SK-N-SH (cell line): ENCODE data around the gene NTNG1.
"Not testable (repeated sequence)": the region's sequence is repeated elsewhere in the genome, so short reads cannot be mapped to it uniquely, and the experiment has no call there.

Experiments used
- CTCF ChIP-seq: fragments of 200-600 bp; sonication (generic); IDR thresholded peaks from 2 replicates; pipeline ENCODE4 v1.6.1; 2017; ENCODE audit warnings: antibody characterized with exemption, mild to moderate bottlenecking, moderate library complexity
- ELF1 ChIP-seq: IDR thresholded peaks from 2 replicates; pipeline ENCODE4 v1.4.0; 2012
- EP300 ChIP-seq, 2 experiments: IDR thresholded peaks; 2 replicates each; pipeline versions ENCODE4 v1.4.0 to v1.6.1; 2012; ENCODE audit warnings: borderline replicate concordance in 1 of 2, low read depth in 1 of 2, low read length in 1 of 2
- MAX ChIP-seq: IDR thresholded peaks from 2 replicates; pipeline ENCODE4 v1.4.0; 2012; ENCODE audit warnings: low read depth
- MEF2A ChIP-seq: IDR thresholded peaks from 2 replicates; pipeline ENCODE4 v1.4.0; 2012; ENCODE audit warnings: low read depth, borderline replicate concordance
- POLR2AphosphoS5 ChIP-seq: IDR thresholded peaks from 2 replicates; pipeline ENCODE4 v1.6.1; 2012; ENCODE audit warnings: low read depth, low read length
- SIN3A ChIP-seq: IDR thresholded peaks from 2 replicates; pipeline ENCODE4 v1.6.1; 2012; ENCODE audit warnings: low read depth, mild to moderate bottlenecking, low read length, moderate library complexity, borderline replicate concordance
- SMC3 ChIP-seq: IDR thresholded peaks from 2 replicates; pipeline ENCODE4 v1.6.1; 2012; ENCODE audit warnings: low read depth, low read length, improper control_type of control experiment
- TAF1 ChIP-seq: IDR thresholded peaks from 2 replicates; pipeline ENCODE4 v1.6.1; 2012; ENCODE audit warnings: low read depth, mild to moderate bottlenecking, low read length, moderate library complexity, borderline replicate concordance
- YY1 ChIP-seq: IDR thresholded peaks from 2 replicates; pipeline ENCODE4 v1.4.0; 2012; ENCODE audit warnings: low read depth, mild to moderate bottlenecking

GRCh38 chr1:107093395-107093794 is 47.4 kb upstream of the NTNG1 start:
- TF ChIP-seq CTCF; POLR2AphosphoS5; ELF1; MAX; SIN3A; TAF1; MEF2A; EP300 (IDR thresholded peaks at IDR 0.05; ENCODE audit: borderline replicate concordance in 1 of 2, low read depth in 1 of 2, low read length in 1 of 2); YY1; SMC3: not testable (repeated sequence)
